Measurements from ENCODE around the gene EIF4E3.

DNA sequence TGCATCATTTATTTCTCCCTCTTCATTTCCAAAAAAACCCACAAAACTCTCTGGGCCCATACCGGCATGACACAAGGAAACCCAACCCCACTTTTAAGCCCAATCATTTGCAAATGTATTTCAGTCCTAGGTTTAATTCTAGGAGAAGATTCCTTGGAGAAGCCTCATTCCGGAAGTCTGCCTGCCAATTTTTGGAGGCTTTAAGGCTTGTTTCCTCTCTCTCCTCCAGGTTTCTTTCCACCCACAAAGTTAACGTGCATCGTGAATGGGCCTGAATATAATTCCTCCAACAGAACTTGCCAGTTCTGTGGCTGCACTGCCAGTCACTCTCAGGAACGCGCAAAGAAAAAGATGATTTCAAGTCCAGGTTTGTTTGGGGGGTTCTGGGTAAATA lies 71.8 kb downstream of the EIF4E3 start:
- no peak for TF ChIP-seq EZH2phosphoT487 (IDR thresholded peaks at IDR 0.05)
- no peak for TF ChIP-seq CTCF (IDR thresholded peaks at IDR 0.05)
